ENCODE data around the gene FABP7. TPM values are rescaled to one million over a fixed set of nuclear protein-coding genes. Genes with fewer than 3 reads are reported as not detected.

The FABP7 gene
- total RNA-seq, 2 donors from 2014 or later = not detected

DNA sequence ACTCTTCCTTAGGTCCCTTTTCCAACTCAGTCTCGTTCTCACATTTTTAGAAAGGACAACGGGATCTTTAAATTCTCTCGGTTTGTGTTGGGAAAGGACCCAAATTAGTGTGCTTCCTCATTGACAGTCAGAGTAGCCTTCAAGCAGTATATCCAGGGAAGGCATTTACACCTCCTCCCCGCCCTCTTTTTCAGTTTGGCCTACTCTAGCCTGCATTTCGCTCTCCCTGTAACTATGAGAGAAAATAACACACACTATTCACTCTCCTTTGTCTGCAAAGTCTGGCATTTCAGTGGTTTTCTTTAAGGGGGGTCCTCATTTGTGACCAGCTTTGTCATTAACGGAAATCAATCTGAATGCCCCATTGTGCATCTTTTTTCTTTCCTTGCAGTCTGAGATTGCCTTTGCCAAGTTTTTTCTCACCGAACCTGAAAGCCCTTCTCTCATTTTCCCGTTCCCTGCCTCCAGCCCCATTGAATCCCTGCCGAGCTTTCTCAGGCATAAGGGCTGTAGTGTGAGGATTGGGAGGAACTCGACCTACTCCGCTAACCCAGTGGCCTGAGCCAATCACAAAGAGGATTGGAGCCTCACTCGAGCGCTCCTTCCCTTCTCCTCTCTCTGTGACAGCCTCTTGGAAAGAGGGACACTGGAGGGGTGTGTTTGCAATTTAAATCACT is 393 bp upstream of the FABP7 start:
- Histone ChIP-seq H3K27ac (no peak overlapping the region), H3K4me3 (no peak overlapping the region), H3K27me3 (replicated peaks; ENCODE audit: insufficient read depth) (no peaks in the 10 kb centered on the region), H3K4me1 (replicated peaks) (no peaks in the 10 kb centered on the region), H3K9me3 (no peaks in the 10 kb centered on the region), H3K36me3 (no peaks in the 10 kb centered on the region)
- DNase-seq (ENCODE audit: low spot score) = no peak
- TF ChIP-seq POLR2AphosphoS5 (IDR thresholded peaks at IDR 0.05) (no peak), POLR2A (IDR thresholded peaks at IDR 0.05) (no peak)
- TF ChIP-seq, protein P1, sequence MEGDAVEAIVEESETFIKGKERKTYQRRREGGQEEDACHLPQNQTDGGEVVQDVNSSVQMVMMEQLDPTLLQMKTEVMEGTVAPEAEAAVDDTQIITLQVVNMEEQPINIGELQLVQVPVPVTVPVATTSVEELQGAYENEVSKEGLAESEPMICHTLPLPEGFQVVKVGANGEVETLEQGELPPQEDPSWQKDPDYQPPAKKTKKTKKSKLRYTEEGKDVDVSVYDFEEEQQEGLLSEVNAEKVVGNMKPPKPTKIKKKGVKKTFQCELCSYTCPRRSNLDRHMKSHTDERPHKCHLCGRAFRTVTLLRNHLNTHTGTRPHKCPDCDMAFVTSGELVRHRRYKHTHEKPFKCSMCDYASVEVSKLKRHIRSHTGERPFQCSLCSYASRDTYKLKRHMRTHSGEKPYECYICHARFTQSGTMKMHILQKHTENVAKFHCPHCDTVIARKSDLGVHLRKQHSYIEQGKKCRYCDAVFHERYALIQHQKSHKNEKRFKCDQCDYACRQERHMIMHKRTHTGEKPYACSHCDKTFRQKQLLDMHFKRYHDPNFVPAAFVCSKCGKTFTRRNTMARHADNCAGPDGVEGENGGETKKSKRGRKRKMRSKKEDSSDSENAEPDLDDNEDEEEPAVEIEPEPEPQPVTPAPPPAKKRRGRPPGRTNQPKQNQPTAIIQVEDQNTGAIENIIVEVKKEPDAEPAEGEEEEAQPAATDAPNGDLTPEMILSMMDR (IDR thresholded peaks at IDR 0.05) = no peak
- WGBS = 44% methylated on average over 13 of the region's 13 CpGs
- intact Hi-C loops (cut with DNase I) = no loop called here

- no peak overlapping the region for H3K27ac ChIP-seq
- DNase-seq (ENCODE audit: low spot score) = no peak
- no peak overlapping the region for H3K4me3 ChIP-seq
- TF ChIP-seq, protein P1 (IDR thresholded peaks at IDR 0.05) = no peak
- TF ChIP-seq POLR2AphosphoS5 (IDR thresholded peaks at IDR 0.05) (no peak), POLR2A (IDR thresholded peaks at IDR 0.05) (no peak)
- WGBS = 60% methylated on average over 5 of the region's 5 CpGs
- intact Hi-C loops (cut with DNase I) = no loop called here
- no peaks in the 10 kb centered on the region for H3K9me3 ChIP-seq
- H3K27me3 ChIP-seq (replicated peaks; ENCODE audit: insufficient read depth) = no peaks in the 10 kb centered on the region
- no peaks in the 10 kb centered on the region for H3K4me1 ChIP-seq (replicated peaks)
- H3K36me3 ChIP-seq = no peaks in the 10 kb centered on the region
These were observed 598 bp downstream of the FABP7 start for GRCh38 chr6:122780114-122780513.

DNA sequence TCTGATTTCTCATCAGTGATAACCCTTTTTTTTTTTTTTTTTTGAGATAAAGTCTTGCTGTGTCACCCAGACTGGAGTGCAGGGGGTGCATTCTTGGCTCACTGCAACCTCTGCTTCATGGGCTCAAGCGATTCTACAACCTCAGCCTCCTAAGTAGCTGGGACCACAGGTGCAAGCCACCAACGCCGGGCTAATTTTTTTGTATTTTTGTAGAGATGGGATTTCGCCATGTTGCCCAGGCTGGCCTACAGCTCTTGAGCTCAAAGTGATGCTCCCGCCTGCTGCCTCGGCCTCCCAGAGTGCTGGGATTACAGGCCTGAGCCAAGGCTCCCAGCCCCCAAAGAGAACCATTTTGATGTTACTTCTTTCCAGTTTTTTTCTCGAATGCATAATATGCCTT is 2.2 kb downstream of the FABP7 start:
- no peak for DNase-seq (ENCODE audit: low spot score)
- TF ChIP-seq POLR2A (IDR thresholded peaks at IDR 0.05) (no peak), POLR2AphosphoS5 (IDR thresholded peaks at IDR 0.05) (no peak)
- TF ChIP-seq, protein P1 (IDR thresholded peaks at IDR 0.05) = no peak
- H3K4me1 ChIP-seq (replicated peaks) = no peaks in the 10 kb centered on the region
- no peaks in the 10 kb centered on the region for H3K9me3 ChIP-seq
- H3K36me3 ChIP-seq = no peaks in the 10 kb centered on the region
- no peaks in the 10 kb centered on the region for H3K27me3 ChIP-seq (replicated peaks; ENCODE audit: insufficient read depth)
- H3K4me3 ChIP-seq = no peak overlapping the region
- 94% methylated on average over 7 of the region's 7 CpGs for WGBS
- no peak overlapping the region for H3K27ac ChIP-seq
- intact Hi-C loops (cut with DNase I) = no loop called here

- Histone ChIP-seq H3K27me3 (replicated peaks; ENCODE audit: insufficient read depth) (no peaks in the 10 kb centered on the region), H3K36me3 (no peaks in the 10 kb centered on the region), H3K4me1 (replicated peaks) (no peaks in the 10 kb centered on the region), H3K27ac (no peak overlapping the region), H3K4me3 (no peak overlapping the region), H3K9me3 (no peaks in the 10 kb centered on the region)
- intact Hi-C loops (cut with DNase I) = no loop called here
- 85% methylated on average over 4 of the region's 4 CpGs for WGBS
- TF ChIP-seq POLR2A (IDR thresholded peaks at IDR 0.05) (no peak), POLR2AphosphoS5 (IDR thresholded peaks at IDR 0.05) (no peak)
- TF ChIP-seq, protein P1 (IDR thresholded peaks at IDR 0.05) = no peak
- no peak for DNase-seq (ENCODE audit: low spot score)
These were observed 3.9 kb downstream of the FABP7 start for GRCh38 chr6:122783401-122783800.

- H3K4me1 ChIP-seq (replicated peaks) = no peaks in the 10 kb centered on the region
- WGBS = 91% methylated on average over 1 of the region's 1 CpG
These were observed 6.4 kb downstream of the FABP7 start for GRCh38 chr6:122785891-122786290.

More at GRCh38 chr6:122785891-122786290, 6.4 kb downstream of the FABP7 start:
- no peaks in the 10 kb centered on the region for H3K9me3 ChIP-seq
- TF ChIP-seq POLR2AphosphoS5 (IDR thresholded peaks at IDR 0.05) = no peak
- TF ChIP-seq, protein P1 (IDR thresholded peaks at IDR 0.05) = no peak
- no peak for TF ChIP-seq POLR2A (IDR thresholded peaks at IDR 0.05)
- no peaks in the 10 kb centered on the region for H3K27me3 ChIP-seq (replicated peaks; ENCODE audit: insufficient read depth)
- DNase-seq (ENCODE audit: low spot score) = no peak
- H3K4me3 ChIP-seq = no peak overlapping the region
- intact Hi-C loops (cut with DNase I) = no loop called here
- H3K36me3 ChIP-seq = no peaks in the 10 kb centered on the region
- H3K27ac ChIP-seq = no peak overlapping the region
